Lung (tissue), 12 donors: ENCODE data around the gene BCORL1. TPM values are rescaled to one million over a fixed set of nuclear protein-coding genes. Genes with fewer than 3 reads are reported as not detected.

Source experiments
- ATAC-seq: fragments of 200-7000 bp; cut with Tn5 transposase; one replicate; pipeline ENCODE4 v1.9.1; 2020; ENCODE audit warnings: moderate number of reproducible peaks; ENCODE audit not compliant: insufficient read depth, low FRiP score
- DNase-seq, 3 donors: peaks; one replicate each; pipeline ENCODE4 v3.0.0-alpha.2; 2013 to 2017
- H3K27ac ChIP-seq, 2 donors: one replicate each; pipeline ENCODE4 v1.5.1; 2013; ENCODE audit warnings: mild to moderate bottlenecking in 2 of 2, moderate library complexity in 2 of 2, control low read depth in 1 of 2, inconsistent platforms in 1 of 2, low read depth in 1 of 2, low read length in 1 of 2
- H3K27me3 ChIP-seq, 3 donors: one replicate each; pipeline ENCODE4 v1.5.1; 2013; ENCODE audit warnings: low read length in 2 of 3; ENCODE audit not compliant: control insufficient read depth in 3 of 3, insufficient read depth in 3 of 3
- H3K36me3 ChIP-seq, 4 donors: one replicate each; pipeline ENCODE4 v1.5.1; 2013; ENCODE audit warnings: low read length in 4 of 4, mild to moderate bottlenecking in 1 of 4, moderate library complexity in 1 of 4; ENCODE audit not compliant: control insufficient read depth in 4 of 4, insufficient read depth in 4 of 4
- H3K4me1 ChIP-seq, 5 donors: one replicate each; pipeline ENCODE4 v1.5.1; 2013; ENCODE audit warnings: low read length in 5 of 5, mild to moderate bottlenecking in 2 of 5, moderate library complexity in 1 of 5; ENCODE audit not compliant: control insufficient read depth in 5 of 5, insufficient read depth in 5 of 5
- H3K4me3 ChIP-seq: one replicate; pipeline ENCODE4 v1.5.1; 2013; ENCODE audit warnings: mild to moderate bottlenecking, control low read depth, moderate library complexity
- H3K9ac ChIP-seq, 2 donors: one replicate each; pipeline ENCODE4 v1.5.1; 2013; ENCODE audit warnings: low read length in 2 of 2, control low read depth in 1 of 2; ENCODE audit not compliant: insufficient read depth in 1 of 2
- H3K9me3 ChIP-seq, 4 donors: one replicate each; pipeline ENCODE4 v1.5.1; 2013; ENCODE audit warnings: low read length in 3 of 4, mild to moderate bottlenecking in 1 of 4, moderate library complexity in 1 of 4; ENCODE audit not compliant: control insufficient read depth in 4 of 4, insufficient read depth in 3 of 4
- CTCF ChIP-seq: IDR thresholded peaks from 2 replicates; pipeline ENCODE4 v1.5.1; 2012; ENCODE audit warnings: mild to moderate bottlenecking; ENCODE audit errors: control extremely low read depth, extremely low read depth
- WGBS, 2 donors: extraction: QIAGEN DNeasy Blood & Tissue Kit; methylation state at CpG; one replicate each; pipeline ENCODE4 v1.1.7; 2013; 5-methylcytosine and 5-hydroxymethylcytosine counted together
- polyA plus RNA-seq, 2 donors: library from polyadenylated mRNA; stranded (reverse); fragments of 200-250 nt; gene quantifications; one replicate each; pipeline ENCODE4 v1.2.1, GENCODE V29; 2013
- total RNA-seq, 2 donors: library from RNA; depleted of rRNA in 1 of 2; stranded (reverse); fragments of >200 nt in 1 of 2; gene quantifications; one replicate each; pipeline ENCODE4 v1.2.1, GENCODE V29; 2014 to 2021
- donor health status: control.
- donor health status: control.
- donor health status: Bipolar disorder and iron deficiency.
- donor health status: healthy.
- donor health status: DM: yes; HTN: yes; CAD: no.

BCORL1 gene
- total and polyA plus RNA-seq, 4 donors: 2.3 to 11.8 (median 7.0) TPM

DNA sequence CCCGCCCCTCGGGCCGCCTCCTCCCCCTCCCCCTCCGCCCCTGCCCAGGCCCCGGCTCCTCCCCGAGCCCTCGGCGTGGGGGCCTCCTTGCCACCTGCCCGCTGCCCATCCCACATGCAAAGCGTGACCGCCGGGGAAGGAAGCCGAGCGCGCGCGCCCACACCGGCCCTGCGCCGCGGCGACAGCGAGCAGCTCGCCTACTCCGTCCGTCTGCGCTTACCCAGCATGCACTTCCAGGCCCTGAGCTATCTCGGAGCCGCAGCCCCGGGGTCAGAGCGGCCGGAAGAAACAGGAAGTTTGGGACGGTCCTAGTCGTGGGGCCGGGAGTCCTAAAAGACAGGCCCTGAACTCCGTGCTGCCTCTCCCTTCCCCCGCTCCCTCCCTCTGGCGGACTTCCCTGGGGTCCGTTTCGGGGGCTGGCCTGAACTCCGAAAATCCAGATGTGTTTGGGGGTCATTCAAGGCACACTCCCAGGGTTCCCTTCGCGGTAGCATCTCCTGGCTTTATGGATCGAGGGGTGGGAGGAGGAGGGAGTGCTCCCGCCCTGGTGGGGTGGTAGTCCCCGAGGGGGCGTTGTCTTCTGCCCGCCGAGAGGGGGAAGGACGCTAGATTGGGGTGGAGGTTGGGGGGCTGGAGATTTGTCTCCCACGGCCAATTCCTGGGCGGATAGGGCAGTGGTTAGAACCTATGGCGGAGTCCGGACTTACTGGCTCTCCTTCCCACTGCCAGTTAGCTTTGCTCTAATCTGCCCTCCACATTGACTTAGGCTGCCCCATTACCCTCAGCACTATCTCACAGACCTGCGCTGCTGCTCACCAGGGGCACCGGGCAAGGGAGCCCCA, 25.0 kb upstream of the BCORL1 start:
- Histone ChIP-seq H3K4me1 (peaks cover 0 to 16% (median 8%) of the 10 kb centered on the region in 5 donors), H3K4me3 (no peak overlapping the region), H3K36me3 (no peaks in the 10 kb centered on the region), H3K27ac (peak overlapping the region; percentile 28 to 72), H3K27me3 (peaks cover 0 to 2% (median 0%) of the 10 kb centered on the region in 3 donors), H3K9me3 (peaks cover 0 to 4% (median 0%) of the 10 kb centered on the region in 4 donors), H3K9ac (no peak overlapping the region)
- 34 to 44% methylated on average over 11 to 55 of the region's 56 CpGs for WGBS, 2 donors
- no peak for TF ChIP-seq CTCF
- DNase-seq: peak; percentile 76 to 81 (median 80)
- ATAC-seq: peak; percentile 79

DNA sequence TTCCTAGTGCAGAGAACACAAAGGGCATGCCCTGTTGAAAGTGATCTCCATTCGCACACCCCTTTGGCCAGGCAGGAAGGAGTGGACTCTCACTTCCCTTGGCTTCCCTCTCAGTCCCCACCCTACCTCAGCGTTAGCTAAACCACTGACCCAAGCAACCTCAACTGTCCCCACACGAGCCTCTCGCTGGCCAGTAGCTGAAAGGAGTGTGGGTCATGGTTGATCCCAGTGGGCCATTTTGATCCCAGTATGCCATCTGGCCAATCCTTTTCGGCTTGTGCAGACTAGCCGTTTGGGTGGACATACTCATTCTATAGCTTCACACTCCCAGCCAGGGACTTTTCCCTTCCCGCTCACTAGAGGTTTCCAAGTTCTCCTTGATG, 24.4 kb upstream of the BCORL1 start:
- Histone ChIP-seq H3K36me3 (no peaks in the 10 kb centered on the region), H3K4me3 (no peak overlapping the region), H3K27ac (no peak overlapping the region), H3K9me3 (peaks cover 0 to 4% (median 0%) of the 10 kb centered on the region in 4 donors), H3K4me1 (peaks cover 0 to 15% (median 8%) of the 10 kb centered on the region in 5 donors), H3K9ac (no peak overlapping the region), H3K27me3 (peaks cover 0 to 2% (median 0%) of the 10 kb centered on the region in 3 donors)
- no peak for ATAC-seq
- no peak for DNase-seq
- TF ChIP-seq CTCF: no peak
- 72% methylated on average over 7 of the region's 7 CpGs for WGBS, 2 donors

- WGBS, 2 donors: 44 to 54% methylated on average over 12 to 13 of the region's 13 CpGs
- no peaks in the 10 kb centered on the region for H3K36me3 ChIP-seq
- H3K9me3 ChIP-seq: peaks cover 0 to 4% (median 0%) of the 10 kb centered on the region in 4 donors
- TF ChIP-seq CTCF: no peak
- peaks cover 0 to 2% (median 0%) of the 10 kb centered on the region in 3 donors for H3K27me3 ChIP-seq
- H3K9ac ChIP-seq: no peak overlapping the region
- no peak overlapping the region for H3K4me3 ChIP-seq
- no peak overlapping the region for H3K27ac ChIP-seq
- DNase-seq: peak in 2 of 3 donors; percentile 73 to 74
- peaks cover 0 to 15% (median 8%) of the 10 kb centered on the region in 5 donors for H3K4me1 ChIP-seq
- no peak for ATAC-seq
These were observed 23.5 kb upstream of the BCORL1 start for GRCh38 chrX:129958814-129959492.
